ENCODE results near the gene UROC1.

The UROC1 gene

GRCh38 chr3:126516152-126516935 lies 1.2 kb downstream of the UROC1 start:
- DNase-seq: no peak

- DNase-seq: no peak
Measured at GRCh38 chr3:126515066-126515706, 2.4 kb downstream of the UROC1 start.

GRCh38 chr3:126514161-126514560 lies 3.4 kb downstream of the UROC1 start:
- no peak for DNase-seq

GRCh38 chr3:126512916-126513650 lies 4.5 kb downstream of the UROC1 start:
- no peak for DNase-seq

GRCh38 chr3:126512026-126512425 lies 5.5 kb downstream of the UROC1 start:
- no peak for DNase-seq

- no peak for DNase-seq
Measured at GRCh38 chr3:126511291-126511690, 6.3 kb downstream of the UROC1 start.

- no peak for DNase-seq
Measured at GRCh38 chr3:126510308-126510910, 7.2 kb downstream of the UROC1 start.

GRCh38 chr3:126509597-126510307 lies 7.8 kb downstream of the UROC1 start:
- DNase-seq: peak; percentile 64

GRCh38 chr3:126508564-126508964 lies 9.0 kb downstream of the UROC1 start:
- no peak for DNase-seq

- no peak for DNase-seq
Measured at GRCh38 chr3:126507886-126508285, 9.7 kb downstream of the UROC1 start.

- DNase-seq: no peak
Measured at GRCh38 chr3:126503701-126504100, 13.9 kb downstream of the UROC1 start.

GRCh38 chr3:126502656-126503055 lies 14.9 kb downstream of the UROC1 start:
- no peak for DNase-seq

GRCh38 chr3:126501736-126502135 lies 15.8 kb downstream of the UROC1 start:
- DNase-seq: no peak

GRCh38 chr3:126501054-126501453 lies 16.5 kb downstream of the UROC1 start:
- no peak for DNase-seq

GRCh38 chr3:126500016-126500415 lies 17.6 kb downstream of the UROC1 start:
- no peak for DNase-seq

- no peak for DNase-seq
Measured at GRCh38 chr3:126499401-126499800, 18.2 kb downstream of the UROC1 start.

- no peak for DNase-seq
Measured at GRCh38 chr3:126498929-126499328, 18.6 kb downstream of the UROC1 start.

- DNase-seq: no peak
Measured at GRCh38 chr3:126498461-126498860, 19.1 kb downstream of the UROC1 start.

GRCh38 chr3:126497956-126498355 lies 19.6 kb downstream of the UROC1 start:
- DNase-seq: no peak

GRCh38 chr3:126496894-126497850 lies 20.4 kb downstream of the UROC1 start:
- no peak for DNase-seq

- DNase-seq: no peak
Measured at GRCh38 chr3:126495786-126496185, 21.8 kb downstream of the UROC1 start.

- DNase-seq: no peak
Measured at GRCh38 chr3:126494970-126495230, 22.7 kb downstream of the UROC1 start.

Measured in SHP77 treated with DMSO at 0.1 percent for 48 hours (cell line).